Measurements from ENCODE around the gene ITPKA. TPM values are rescaled to one million over a fixed set of nuclear protein-coding genes. Genes with fewer than 3 reads are reported as not detected.

ITPKA gene
- total and polyA plus RNA-seq, 2 of the 13 experiments (the other 11 are each of a cell fraction or from before 2014, with no cell fraction given), result 13.2 to 41.3 TPM

- peak; percentile 94 for TF ChIP-seq PATZ1 (CRISPR knock-in tag; IDR thresholded peaks at IDR 0.05)
- no peak for TF ChIP-seq HOMEZ (CRISPR knock-in tag; IDR thresholded peaks at IDR 0.05; ENCODE audit: low read depth)
- TF ChIP-seq ELF3 (CRISPR knock-in tag; IDR thresholded peaks at IDR 0.05), result peak; percentile 8; the same call in 1 of the 2 replicates
- peak; percentile 33; the same call in 1 of the 2 replicates for TF ChIP-seq FOXA3 (CRISPR knock-in tag; IDR thresholded peaks at IDR 0.05)
- no peak for TF ChIP-seq USF2 (IDR thresholded peaks at IDR 0.05; ENCODE audit: low read depth, low read length)
- no peak for TF ChIP-seq USF2 (CRISPR knock-in tag; IDR thresholded peaks at IDR 0.05; ENCODE audit: borderline replicate concordance)
- TF ChIP-seq ZIK1 (CRISPR knock-in tag; IDR thresholded peaks at IDR 0.05; ENCODE audit: borderline replicate concordance, low read depth), result no peak
- no peak for TF ChIP-seq ZNF282 (IDR thresholded peaks at IDR 0.05; ENCODE audit: partially characterized antibody)
- TF ChIP-seq ZFP90 (CRISPR knock-in tag; IDR thresholded peaks at IDR 0.05; ENCODE audit: borderline replicate concordance), result peak; percentile 37; the same call in 1 of the 2 replicates
- TF ChIP-seq GRHL1 (CRISPR knock-in tag; conservative IDR thresholded peaks at IDR 0.05), result no peak
- no peak for TF ChIP-seq SP2 (CRISPR knock-in tag; IDR thresholded peaks at IDR 0.05)
- TF ChIP-seq MEIS2 (CRISPR knock-in tag; IDR thresholded peaks at IDR 0.05), result peak; percentile 77; the same call in 1 of the 2 replicates
- peak; percentile 51 for TF ChIP-seq BCL6 (CRISPR knock-in tag; IDR thresholded peaks at IDR 0.05)
- TF ChIP-seq PREB (CRISPR knock-in tag; IDR thresholded peaks at IDR 0.05), result no peak
- peak; percentile 46; the same call in 1 of the 2 replicates for TF ChIP-seq ZNF124 (CRISPR knock-in tag; IDR thresholded peaks at IDR 0.05)
- peak; percentile 75 for TF ChIP-seq UBTF (CRISPR knock-in tag; IDR thresholded peaks at IDR 0.05)
- no peak for TF ChIP-seq ZNF432 (CRISPR knock-in tag; IDR thresholded peaks at IDR 0.05; ENCODE audit: borderline replicate concordance)
These were observed 682 bp downstream of the ITPKA start (continued) for GRCh38 chr15:41494190-41494921.
